ENCODE results near the gene IL6ST. TPM values are rescaled to one million over a fixed set of nuclear protein-coding genes. Genes with fewer than 3 reads are reported as not detected.

Gene IL6ST
- total and polyA plus RNA-seq, 2 donors (not counting 1 experiment from before 2014, with no cell fraction given): 768 to 978 TPM

- Histone ChIP-seq H3K36me3 (ENCODE audit: control insufficient read depth, insufficient read depth, low read length) (no peaks in the 10 kb centered on the region), H3K4me2 (ENCODE audit: extremely low read depth, insufficient read depth, low read length) (no peak overlapping the region), H2AFZ (ENCODE audit: low read length) (no peak overlapping the region), H3K4me1 (ENCODE audit: control insufficient read depth, extremely low read depth, insufficient read depth, low read length) (no peaks in the 10 kb centered on the region), H3K27me3 (ENCODE audit: control insufficient read depth, insufficient read depth, low read length) (no peaks in the 10 kb centered on the region), H3K9me3 (ENCODE audit: control insufficient read depth, insufficient read depth, low read depth, low read length) (no peaks in the 10 kb centered on the region), H3K9ac (ENCODE audit: insufficient read depth, low read length) (no peak overlapping the region), H3K79me2 (ENCODE audit: control insufficient read depth, insufficient read depth, low read length) (no peaks in the 10 kb centered on the region), H3K4me3 (replicated peaks in 1 of 4; ENCODE audit: control extremely low read depth in 1 of 4, insufficient read depth in 1 of 4, low read depth in 3 of 4, low read length in 4 of 4) (no peak overlapping the region), H4K20me1 (ENCODE audit: control insufficient read depth, extremely low read depth, insufficient read depth, low read length) (no peaks in the 10 kb centered on the region), H3K27ac (ENCODE audit: insufficient read depth, low read length) (no peak overlapping the region)
- no peak for DNase-seq (ENCODE audit: low read depth in 2 of 2)
- TF ChIP-seq EZH2 (IDR thresholded peaks at IDR 0.05; ENCODE audit: low read length, missing control alignments): no peak
- no peak for TF ChIP-seq CTCF (conservative IDR thresholded peaks at IDR 0.05 in 1 of 2, IDR thresholded peaks at IDR 0.05 in 1 of 2; ENCODE audit: low read depth in 1 of 2, low read length in 2 of 2)
These were observed 106.6 kb downstream of the IL6ST start for GRCh38 chr5:55888205-55888604.

- H3K4me2 ChIP-seq (ENCODE audit: extremely low read depth, insufficient read depth, low read length): no peak overlapping the region
- TF ChIP-seq EZH2 (IDR thresholded peaks at IDR 0.05; ENCODE audit: low read length, missing control alignments) (no peak), CTCF (conservative IDR thresholded peaks at IDR 0.05 in 1 of 2, IDR thresholded peaks at IDR 0.05 in 1 of 2; ENCODE audit: low read depth in 1 of 2, low read length in 2 of 2) (no peak)
- H3K4me3 ChIP-seq (replicated peaks in 1 of 4; ENCODE audit: control extremely low read depth in 1 of 4, insufficient read depth in 1 of 4, low read depth in 3 of 4, low read length in 4 of 4): no peak overlapping the region
These were observed 109.4 kb downstream of the IL6ST start for GRCh38 chr5:55885359-55885758.

More at GRCh38 chr5:55885359-55885758, 109.4 kb downstream of the IL6ST start:
- Histone ChIP-seq H3K36me3 (ENCODE audit: control insufficient read depth, insufficient read depth, low read length) (no peaks in the 10 kb centered on the region), H3K27ac (ENCODE audit: insufficient read depth, low read length) (no peak overlapping the region), H4K20me1 (ENCODE audit: control insufficient read depth, extremely low read depth, insufficient read depth, low read length) (no peaks in the 10 kb centered on the region), H3K9ac (ENCODE audit: insufficient read depth, low read length) (no peak overlapping the region), H3K27me3 (ENCODE audit: control insufficient read depth, insufficient read depth, low read length) (no peaks in the 10 kb centered on the region), H2AFZ (ENCODE audit: low read length) (no peak overlapping the region), H3K9me3 (ENCODE audit: control insufficient read depth, insufficient read depth, low read depth, low read length) (no peaks in the 10 kb centered on the region), H3K79me2 (ENCODE audit: control insufficient read depth, insufficient read depth, low read length) (no peaks in the 10 kb centered on the region), H3K4me1 (ENCODE audit: control insufficient read depth, extremely low read depth, insufficient read depth, low read length) (no peaks in the 10 kb centered on the region)
- no peak for DNase-seq (ENCODE audit: low read depth in 2 of 2)

Other genes with a start within 250 kb of the IL6ST start
- 2.1 and 2.6 TPM in 2 replicates for gene IL31RA, start 143.6 kb downstream of the IL6ST start, total RNA-seq
- 0.28 and 2.2 TPM in 2 replicates for gene IL31RA, start 143.6 kb downstream of the IL6ST start, polyA plus RNA-seq
- under 0.01 TPM in 1 of 2 replicates, not detected in the other for gene ANKRD55, start 238.4 kb upstream of the IL6ST start, total RNA-seq
- gene ANKRD55, start 238.4 kb upstream of the IL6ST start, polyA plus RNA-seq: 0.25 TPM in 1 of 2 replicates, not detected in the other

All from fibroblast of lung (primary cell).